ENCODE measurements around the gene LRRC15. TPM values are rescaled to one million over a fixed set of nuclear protein-coding genes. Genes with fewer than 3 reads are reported as not detected.

Gene LRRC15
- total RNA-seq, 1 donor from 2014 or later = not detected

GRCh38 chr3:194377708-194378107 lies 8.2 kb upstream of the LRRC15 start:
- Mint-ChIP-seq H3K27ac (ENCODE audit: unreplicated experiment) (no peak overlapping the region), H3K4me3 (ENCODE audit: unreplicated experiment) (no peak overlapping the region), H3K9me3 (ENCODE audit: unreplicated experiment) (no peaks in the 10 kb centered on the region), H3K4me1 (ENCODE audit: unreplicated experiment) (peaks cover 30% of the 10 kb centered on the region), H3K36me3 (ENCODE audit: low read depth, unreplicated experiment) (peaks cover 2% of the 10 kb centered on the region), H3K27me3 (ENCODE audit: unreplicated experiment) (peaks cover 5% of the 10 kb centered on the region)
- TF ChIP-seq CTCF (IDR thresholded peaks at IDR 0.05; ENCODE audit: unreplicated experiment) = no peak
- DNase-seq (ENCODE audit: low spot score) = no peak

GRCh38 chr3:194376241-194376560 lies 6.7 kb upstream of the LRRC15 start:
- Mint-ChIP-seq H3K27me3 (ENCODE audit: unreplicated experiment) (peaks cover 11% of the 10 kb centered on the region), H3K36me3 (ENCODE audit: low read depth, unreplicated experiment) (peaks cover 7% of the 10 kb centered on the region), H3K9me3 (ENCODE audit: unreplicated experiment) (no peaks in the 10 kb centered on the region), H3K4me3 (ENCODE audit: unreplicated experiment) (no peak overlapping the region), H3K27ac (ENCODE audit: unreplicated experiment) (peak overlapping the region; percentile 88), H3K4me1 (ENCODE audit: unreplicated experiment) (peaks cover 22% of the 10 kb centered on the region)
- TF ChIP-seq CTCF (IDR thresholded peaks at IDR 0.05; ENCODE audit: unreplicated experiment) = no peak
- DNase-seq (ENCODE audit: low spot score) = no peak

GRCh38 chr3:194375473-194376240 lies 6.1 kb upstream of the LRRC15 start:
- no peak for TF ChIP-seq CTCF (IDR thresholded peaks at IDR 0.05; ENCODE audit: unreplicated experiment)
- H3K27me3 Mint-ChIP-seq (ENCODE audit: unreplicated experiment) = peaks cover 11% of the 10 kb centered on the region
- H3K4me1 Mint-ChIP-seq (ENCODE audit: unreplicated experiment) = peaks cover 21% of the 10 kb centered on the region
- peak overlapping the region; percentile 88 for H3K27ac Mint-ChIP-seq (ENCODE audit: unreplicated experiment)
- DNase-seq (ENCODE audit: low spot score) = peak; percentile 33
- no peaks in the 10 kb centered on the region for H3K9me3 Mint-ChIP-seq (ENCODE audit: unreplicated experiment)
- H3K4me3 Mint-ChIP-seq (ENCODE audit: unreplicated experiment) = peak overlapping the region; percentile 9
- H3K36me3 Mint-ChIP-seq (ENCODE audit: low read depth, unreplicated experiment) = peaks cover 7% of the 10 kb centered on the region

GRCh38 chr3:194374935-194375334 lies 5.4 kb upstream of the LRRC15 start:
- Mint-ChIP-seq H3K4me3 (ENCODE audit: unreplicated experiment) (no peak overlapping the region), H3K27me3 (ENCODE audit: unreplicated experiment) (peaks cover 8% of the 10 kb centered on the region), H3K36me3 (ENCODE audit: low read depth, unreplicated experiment) (peaks cover 7% of the 10 kb centered on the region), H3K4me1 (ENCODE audit: unreplicated experiment) (peaks cover 15% of the 10 kb centered on the region), H3K27ac (ENCODE audit: unreplicated experiment) (no peak overlapping the region), H3K9me3 (ENCODE audit: unreplicated experiment) (no peaks in the 10 kb centered on the region)
- DNase-seq (ENCODE audit: low spot score) = no peak
- TF ChIP-seq CTCF (IDR thresholded peaks at IDR 0.05; ENCODE audit: unreplicated experiment) = no peak

- Mint-ChIP-seq H3K4me3 (ENCODE audit: unreplicated experiment) (no peak overlapping the region), H3K27ac (ENCODE audit: unreplicated experiment) (no peak overlapping the region), H3K36me3 (ENCODE audit: low read depth, unreplicated experiment) (peaks cover 7% of the 10 kb centered on the region), H3K4me1 (ENCODE audit: unreplicated experiment) (peaks cover 14% of the 10 kb centered on the region), H3K27me3 (ENCODE audit: unreplicated experiment) (peaks cover 8% of the 10 kb centered on the region), H3K9me3 (ENCODE audit: unreplicated experiment) (no peaks in the 10 kb centered on the region)
- TF ChIP-seq CTCF (IDR thresholded peaks at IDR 0.05; ENCODE audit: unreplicated experiment) = no peak
- DNase-seq (ENCODE audit: low spot score) = no peak
These were observed 4.4 kb upstream of the LRRC15 start for GRCh38 chr3:194373899-194374298.
